HEK293T (cell line): Measurements from ENCODE around the gene ASAP2.

ENCODE experiments used
- FOXK2 ChIP-seq: fragments of 450-650 bp; IDR thresholded peaks from 2 replicates; pipeline ENCODE4 v1.6.1; 2016; ENCODE audit warnings: mild to moderate bottlenecking
- FOXM1 ChIP-seq: fragments of 450-650 bp; IDR thresholded peaks from 2 replicates; pipeline ENCODE4 v1.6.1; 2017; ENCODE audit warnings: mild to moderate bottlenecking, borderline replicate concordance
- L3MBTL2 ChIP-seq: fragments of 450-650 bp; conservative IDR thresholded peaks from 2 replicates; pipeline ENCODE4 v1.6.1; 2016; ENCODE audit warnings: mild to moderate bottlenecking

- TF ChIP-seq FOXK2 (no peak), FOXM1 (no peak), L3MBTL2 (no peak)
Measured at GRCh38 chr2:9210030-9210429, 3.4 kb downstream of the ASAP2 start.
